ENCODE results near the gene CMSS1.
A peak's percentile ranks its signal among the peaks of the same experiment; 100 is the strongest.

The CMSS1 gene

GRCh38 chr3:99875581-99875928, 57.9 kb downstream of the CMSS1 start:
- DNase-seq (ENCODE audit: low spot score), result no peak

GRCh38 chr3:99875929-99876841, 58.5 kb downstream of the CMSS1 start:
- DNase-seq (ENCODE audit: low spot score), result peak; percentile 85

- DNase-seq (ENCODE audit: low spot score), result no peak
Measured at GRCh38 chr3:99877031-99877579, 59.4 kb downstream of the CMSS1 start.

DNA sequence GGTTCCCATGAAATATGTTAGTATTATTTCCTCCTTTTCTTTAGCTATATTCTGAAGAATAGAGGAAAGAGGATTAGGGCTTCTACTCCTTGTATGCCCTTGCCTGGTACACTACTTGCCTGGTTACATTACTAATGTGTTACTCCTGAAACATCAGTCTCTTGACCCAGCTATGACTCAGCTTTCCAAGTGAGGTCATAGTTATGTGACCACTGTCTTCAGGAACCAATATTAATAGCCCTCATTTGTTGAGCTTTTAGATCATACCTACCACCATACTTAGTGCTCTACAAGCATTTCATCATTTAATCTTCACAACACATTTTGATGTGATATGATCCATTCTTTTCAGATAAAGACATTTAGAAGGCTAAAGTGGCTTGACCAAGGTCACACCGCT, 60.3 kb downstream of the CMSS1 start:
- peak; percentile 70 for DNase-seq (ENCODE audit: low spot score)

DNA sequence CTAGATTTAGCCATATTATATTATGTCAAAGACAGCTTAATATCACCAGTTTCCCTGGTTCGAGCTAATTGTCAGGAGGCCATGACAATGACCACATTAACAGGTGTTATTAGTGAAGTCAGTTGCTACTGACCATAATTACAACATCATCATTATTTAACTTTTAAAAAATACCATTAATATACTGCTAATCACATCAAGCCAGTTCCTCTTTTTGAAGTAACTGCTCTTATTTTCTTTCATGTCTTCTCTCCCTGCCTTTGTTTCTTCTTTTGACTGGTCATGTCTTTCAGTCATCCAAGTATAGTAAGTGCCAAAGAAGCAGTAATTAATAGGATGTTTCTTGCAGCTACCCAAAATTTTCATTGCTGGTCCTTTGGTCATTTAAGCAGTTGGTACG, 61.6 kb downstream of the CMSS1 start:
- DNase-seq (ENCODE audit: low spot score), result no peak

- DNase-seq (ENCODE audit: low spot score), result no peak
Measured at GRCh38 chr3:99881121-99881524, 63.5 kb downstream of the CMSS1 start.

GRCh38 chr3:99882436-99883137, 64.9 kb downstream of the CMSS1 start:
- no peak for DNase-seq (ENCODE audit: low spot score)

DNA sequence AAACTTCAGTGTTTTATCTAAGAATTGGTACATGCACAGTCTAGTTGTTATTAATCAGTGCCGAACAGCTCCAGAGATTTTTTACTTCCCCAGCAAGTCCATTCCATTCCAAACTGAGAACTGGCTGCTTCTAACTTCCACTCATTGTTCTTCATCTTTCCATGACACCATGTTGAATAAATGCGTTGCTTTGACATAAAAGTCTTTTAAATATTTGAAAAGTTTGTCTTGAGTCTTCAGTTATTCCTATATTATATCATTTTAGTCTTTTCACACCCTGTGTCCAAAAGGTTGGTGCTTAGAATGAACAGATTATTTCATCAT, 65.4 kb downstream of the CMSS1 start:
- no peak for DNase-seq (ENCODE audit: low spot score)

DNA sequence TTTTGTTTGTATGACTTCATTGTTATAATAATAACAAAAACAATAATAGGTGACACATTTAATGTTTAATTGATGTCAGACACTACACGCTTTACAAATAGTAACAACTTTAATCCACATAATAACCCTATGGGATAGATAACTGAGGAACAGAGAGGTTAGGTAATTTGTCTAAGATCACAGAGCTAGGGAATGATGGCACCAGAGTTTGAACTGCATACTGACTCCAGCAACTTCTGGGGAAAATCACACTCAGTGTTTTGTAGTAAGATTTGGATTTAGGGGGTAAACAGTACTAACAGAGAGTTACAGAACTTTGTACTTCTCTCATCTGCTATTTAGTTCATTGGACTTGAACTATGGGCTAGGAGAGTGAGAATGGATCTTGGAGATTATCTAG, 66.0 kb downstream of the CMSS1 start:
- no peak for DNase-seq (ENCODE audit: low spot score)

DNA sequence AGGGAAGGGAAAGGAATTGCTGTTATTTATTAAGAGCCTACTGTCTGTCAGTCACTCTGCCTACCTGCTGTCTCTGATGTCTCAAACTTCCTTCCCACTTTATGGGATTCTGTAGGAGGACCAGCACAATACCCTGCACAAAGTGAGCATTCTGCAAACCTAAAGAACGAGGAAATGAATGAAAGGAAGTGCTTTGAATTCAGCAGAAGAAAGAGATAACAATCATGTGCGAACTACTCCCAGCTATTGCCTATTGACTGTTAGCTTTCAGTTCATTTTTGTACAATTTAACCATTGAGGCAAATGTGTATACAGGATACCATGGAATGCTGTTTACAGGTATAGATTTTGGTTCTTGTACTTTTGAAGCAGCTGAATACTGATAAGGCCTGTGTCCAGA, 66.8 kb downstream of the CMSS1 start:
- no peak for DNase-seq (ENCODE audit: low spot score)

DNA sequence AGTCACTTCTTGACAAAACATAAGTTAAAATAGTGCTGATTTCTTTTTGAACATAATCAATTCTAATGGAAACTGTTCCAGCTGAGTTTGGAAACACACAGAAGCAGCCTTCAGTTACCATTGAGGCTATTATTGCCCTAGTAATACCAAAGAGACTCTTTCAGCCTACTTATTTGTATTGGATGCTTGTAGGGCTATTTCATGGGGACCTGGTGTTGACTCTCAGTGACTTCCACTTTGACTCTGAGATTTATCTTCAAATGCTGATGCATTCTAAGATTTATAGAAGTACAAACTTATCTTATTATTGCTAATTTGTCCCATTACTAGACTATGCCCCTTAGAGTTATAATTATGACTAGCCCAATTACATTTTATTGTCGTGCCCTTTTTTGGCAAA, 67.4 kb downstream of the CMSS1 start:
- DNase-seq (ENCODE audit: low spot score), result no peak

DNA sequence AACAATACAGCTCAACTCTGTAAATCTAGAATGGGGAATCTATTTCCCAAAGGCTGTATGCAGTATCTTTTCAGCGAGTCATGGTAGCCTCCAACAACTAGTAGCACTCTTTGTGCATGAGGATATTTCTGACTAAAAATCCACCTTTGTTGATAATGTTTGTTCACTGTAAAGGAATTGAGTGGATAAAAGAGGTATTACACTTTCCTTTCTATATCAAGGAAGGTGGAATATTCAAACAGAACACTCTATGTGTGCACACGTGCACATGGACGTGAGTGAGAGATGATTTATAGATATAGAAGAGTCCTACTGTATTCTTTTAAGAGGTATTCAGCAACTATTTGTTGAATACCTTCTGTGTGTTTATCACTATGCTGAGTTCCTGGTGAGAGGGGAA, 68.2 kb downstream of the CMSS1 start:
- no peak for DNase-seq (ENCODE audit: low spot score)

DNA sequence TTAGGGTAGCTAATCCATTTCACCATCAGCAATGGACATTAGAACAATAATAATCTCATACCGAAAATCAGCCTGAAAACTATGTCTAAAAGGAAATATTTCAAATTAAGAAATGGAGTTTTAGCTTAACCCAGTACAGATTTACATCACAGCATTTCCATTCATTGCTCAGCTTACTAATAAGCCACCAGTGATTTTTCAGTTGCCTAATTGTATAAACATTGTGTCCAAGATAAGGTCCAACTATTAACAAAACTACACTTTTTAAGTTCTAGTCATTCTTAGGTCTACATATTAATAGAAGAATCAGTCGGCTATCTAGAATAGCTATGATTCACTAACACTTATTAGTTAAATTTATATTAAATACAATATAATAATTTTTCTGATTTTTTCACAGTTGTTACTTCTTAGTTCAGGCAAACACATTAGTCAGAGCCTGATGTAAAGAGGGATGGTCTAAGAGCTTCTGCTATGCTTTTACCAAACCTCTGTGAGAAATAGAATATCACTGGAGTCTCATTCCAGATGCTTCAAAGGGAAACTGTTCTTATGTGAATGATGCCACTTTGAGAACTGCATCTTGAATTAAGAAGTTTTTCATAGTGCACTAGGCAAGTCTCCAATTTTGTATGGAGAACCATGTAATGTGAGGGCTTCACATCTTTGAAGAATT, 74.1 kb downstream of the CMSS1 start:
- DNase-seq (ENCODE audit: low spot score), result no peak

DNA sequence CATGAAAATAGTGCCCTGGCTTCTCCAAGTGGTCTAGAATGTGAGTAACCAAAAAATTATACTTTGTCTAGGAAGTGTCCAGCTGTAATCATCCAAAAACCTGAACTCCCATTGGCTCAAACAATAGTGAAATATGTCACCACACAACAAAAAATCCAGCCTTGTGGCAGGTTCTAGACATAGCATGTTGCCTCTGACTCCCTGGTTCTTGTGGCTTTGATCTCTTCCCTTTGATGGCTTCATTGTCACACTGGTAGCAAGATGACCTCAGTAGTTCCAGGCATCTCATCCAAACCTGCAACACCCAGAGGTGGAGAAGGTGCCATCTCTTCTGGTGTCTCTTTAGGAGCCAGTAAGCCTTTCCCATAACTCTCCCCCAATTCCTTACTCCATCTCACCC, 74.7 kb downstream of the CMSS1 start:
- DNase-seq (ENCODE audit: low spot score), result no peak

DNA sequence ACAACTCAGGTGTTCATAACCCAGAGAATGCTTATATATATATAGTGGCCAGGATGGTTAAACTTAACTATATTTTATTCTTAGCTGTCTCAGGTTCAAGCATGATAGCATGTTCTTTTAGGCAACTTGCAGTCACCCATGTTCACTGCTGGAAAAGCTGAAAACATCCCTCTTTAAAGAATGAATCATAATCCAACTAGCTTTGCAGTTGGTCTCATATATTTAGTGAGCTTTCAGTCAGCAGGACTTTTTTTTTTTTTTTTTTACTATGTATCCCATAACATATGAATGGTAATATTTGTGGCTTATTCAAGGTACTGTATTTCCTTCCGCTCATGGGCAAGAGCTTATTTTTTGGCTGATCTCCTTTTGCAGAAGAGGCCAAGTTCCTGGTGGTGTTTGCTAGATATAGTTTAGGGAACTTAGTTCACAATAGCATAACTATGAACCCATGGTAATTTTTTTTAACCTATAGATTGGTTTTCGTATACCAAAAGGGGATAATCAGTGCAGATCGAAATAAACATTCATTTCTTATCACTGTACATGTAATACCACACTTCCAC, 77.6 kb downstream of the CMSS1 start:
- DNase-seq (ENCODE audit: low spot score), result no peak

DNA sequence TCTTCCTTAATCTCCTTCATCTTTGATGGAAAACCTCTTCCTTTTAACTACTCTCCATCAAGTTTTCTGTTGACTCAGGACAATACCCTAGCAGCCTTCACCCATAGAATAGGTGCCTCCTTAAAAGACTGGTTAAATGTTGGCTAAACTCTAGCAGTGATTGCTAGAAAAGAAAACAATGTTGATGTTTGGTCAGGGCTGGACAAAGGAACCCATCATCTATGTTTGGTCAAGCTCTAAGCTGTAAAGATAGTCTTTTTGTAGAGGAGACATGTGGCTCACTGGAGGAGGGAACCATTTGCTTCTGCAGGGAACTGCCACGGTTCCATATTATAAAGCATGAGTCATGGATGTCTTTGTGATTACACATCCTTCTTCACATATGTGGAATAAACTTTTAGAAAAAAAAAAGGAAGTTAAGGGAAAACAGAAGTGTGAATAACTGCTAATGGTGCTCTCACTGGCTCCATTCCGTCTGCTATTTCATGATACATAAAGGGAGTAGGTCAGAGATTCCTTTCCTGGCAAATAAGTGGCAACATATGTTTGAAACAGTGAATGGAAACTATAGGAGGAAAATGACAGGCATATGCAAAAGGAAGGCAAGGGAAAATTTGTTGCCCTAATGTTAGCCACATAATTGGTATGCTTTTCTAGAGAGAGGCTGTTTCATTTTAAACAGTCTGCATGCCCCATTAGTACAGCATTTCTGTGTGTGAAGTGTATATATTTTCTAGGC, 78.2 kb downstream of the CMSS1 start:
- DNase-seq (ENCODE audit: low spot score), result peak; percentile 44

- DNase-seq (ENCODE audit: low spot score), result no peak
Measured at GRCh38 chr3:99896482-99896881, 78.8 kb downstream of the CMSS1 start.

GRCh38 chr3:99899603-99900002, 81.9 kb downstream of the CMSS1 start:
- no peak for DNase-seq (ENCODE audit: low spot score)

- DNase-seq (ENCODE audit: low spot score), result no peak
Measured at GRCh38 chr3:99900248-99900647, 82.6 kb downstream of the CMSS1 start.

DNA sequence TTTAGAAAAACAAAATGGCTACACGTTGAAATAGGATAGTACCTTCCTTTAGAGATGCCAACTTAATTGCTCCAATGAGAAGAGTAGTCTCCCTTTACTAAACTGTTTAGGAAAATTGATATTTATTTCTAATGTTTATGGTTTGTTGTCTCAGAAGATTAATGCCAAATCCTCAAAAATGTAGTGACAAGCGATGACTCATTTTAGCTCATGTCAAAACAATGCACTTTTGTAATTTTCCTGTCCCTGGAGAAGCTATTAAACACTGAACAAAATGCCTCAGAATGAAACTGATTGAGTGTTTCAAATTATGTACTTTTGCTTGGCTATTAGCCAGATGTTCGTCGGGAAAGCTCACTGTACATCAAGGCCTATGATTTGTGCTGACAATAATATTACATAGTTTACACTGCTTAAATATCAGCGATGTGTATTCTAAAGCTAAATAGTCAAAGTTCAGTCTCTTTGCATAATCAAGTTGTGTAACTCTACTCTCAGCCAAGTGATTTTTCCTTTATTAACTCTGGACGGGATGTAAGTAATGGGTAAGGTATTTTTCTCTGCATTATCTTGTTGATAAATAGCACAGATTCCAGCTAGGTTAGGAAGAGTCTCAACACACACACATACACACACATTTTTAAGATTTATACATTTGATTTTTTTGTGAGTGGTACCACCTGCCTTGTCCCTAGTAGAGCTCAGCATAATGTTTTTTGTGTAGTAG, 83.7 kb downstream of the CMSS1 start:
- no peak for DNase-seq (ENCODE audit: low spot score)

GRCh38 chr3:99902091-99902490, 84.4 kb downstream of the CMSS1 start:
- DNase-seq (ENCODE audit: low spot score), result no peak
